ENCODE measurements around the gene WFDC8. TPM values are rescaled to one million over a fixed set of nuclear protein-coding genes. Genes with fewer than 3 reads are reported as not detected.
"Not testable (repeated sequence)": the region's sequence is repeated elsewhere in the genome, so short reads cannot be mapped to it uniquely, and the experiment has no call there.

Gene WFDC8
- polyA plus RNA-seq (ENCODE audit: insufficient read length): not detected

- no peak for DNase-seq (ENCODE audit: low read depth)
Observed at GRCh38 chr20:45579184-45579583, at the start of gene WFDC8. TSS of gene WFDC8 (minus strand) at chr20:45579284. CDS start at chr20:45579247, 37 bp downstream.

GRCh38 chr20:45626540-45626939, 47.5 kb upstream of the WFDC8 start:
- DNase-seq (ENCODE audit: low read depth): no peak

GRCh38 chr20:45621593-45621992, 42.5 kb upstream of the WFDC8 start:
- DNase-seq (ENCODE audit: low read depth): no peak

GRCh38 chr20:45617591-45617990, 38.5 kb upstream of the WFDC8 start:
- no peak for DNase-seq (ENCODE audit: low read depth)

- DNase-seq (ENCODE audit: low read depth): no peak
Observed at GRCh38 chr20:45612314-45612713, 33.2 kb upstream of the WFDC8 start.

GRCh38 chr20:45611054-45611453, 32.0 kb upstream of the WFDC8 start:
- no peak for DNase-seq (ENCODE audit: low read depth)

GRCh38 chr20:45607810-45608209, 28.7 kb upstream of the WFDC8 start:
- DNase-seq (ENCODE audit: low read depth): no peak

GRCh38 chr20:45595235-45595634, 16.2 kb upstream of the WFDC8 start:
- no peak for DNase-seq (ENCODE audit: low read depth)

- no peak for DNase-seq (ENCODE audit: low read depth)
Observed at GRCh38 chr20:45593498-45593897, 14.4 kb upstream of the WFDC8 start.

GRCh38 chr20:45592574-45593189, 13.6 kb upstream of the WFDC8 start:
- no peak for DNase-seq (ENCODE audit: low read depth)

- no peak for DNase-seq (ENCODE audit: low read depth)
Observed at GRCh38 chr20:45589725-45590124, 10.6 kb upstream of the WFDC8 start.

- no peak for DNase-seq (ENCODE audit: low read depth)
Observed at GRCh38 chr20:45588800-45589199, 9.7 kb upstream of the WFDC8 start.

GRCh38 chr20:45585986-45586385, 6.9 kb upstream of the WFDC8 start:
- not testable (repeated sequence) for DNase-seq (ENCODE audit: low read depth)

- not testable (repeated sequence) for DNase-seq (ENCODE audit: low read depth)
Observed at GRCh38 chr20:45584294-45584693, 5.2 kb upstream of the WFDC8 start.

- no peak for DNase-seq (ENCODE audit: low read depth)
Observed at GRCh38 chr20:45583502-45583901, 4.4 kb upstream of the WFDC8 start.

GRCh38 chr20:45581702-45582101, 2.6 kb upstream of the WFDC8 start:
- no peak for DNase-seq (ENCODE audit: low read depth)

GRCh38 chr20:45578231-45578630, 853 bp downstream of the WFDC8 start:
- DNase-seq (ENCODE audit: low read depth): no peak

- no peak for DNase-seq (ENCODE audit: low read depth)
Observed at GRCh38 chr20:45576995-45577394, 2.1 kb downstream of the WFDC8 start.

GRCh38 chr20:45575931-45576330, 3.2 kb downstream of the WFDC8 start:
- no peak for DNase-seq (ENCODE audit: low read depth)

- not testable (repeated sequence) for DNase-seq (ENCODE audit: low read depth)
Observed at GRCh38 chr20:45569650-45570049, 9.4 kb downstream of the WFDC8 start.

- no peak for DNase-seq (ENCODE audit: low read depth)
Observed at GRCh38 chr20:45564760-45565276, 14.3 kb downstream of the WFDC8 start.

GRCh38 chr20:45555198-45555597, 23.9 kb downstream of the WFDC8 start:
- DNase-seq (ENCODE audit: low read depth): no peak

GRCh38 chr20:45552456-45552855, 26.6 kb downstream of the WFDC8 start:
- no peak for DNase-seq (ENCODE audit: low read depth)

- DNase-seq (ENCODE audit: low read depth): no peak
Observed at GRCh38 chr20:45550765-45551164, 28.3 kb downstream of the WFDC8 start.
